ENCODE data around the gene HLTF.
"Not testable (repeated sequence)": the region's sequence is repeated elsewhere in the genome, so short reads cannot be mapped to it uniquely, and the experiment has no call there.

HLTF gene

DNA sequence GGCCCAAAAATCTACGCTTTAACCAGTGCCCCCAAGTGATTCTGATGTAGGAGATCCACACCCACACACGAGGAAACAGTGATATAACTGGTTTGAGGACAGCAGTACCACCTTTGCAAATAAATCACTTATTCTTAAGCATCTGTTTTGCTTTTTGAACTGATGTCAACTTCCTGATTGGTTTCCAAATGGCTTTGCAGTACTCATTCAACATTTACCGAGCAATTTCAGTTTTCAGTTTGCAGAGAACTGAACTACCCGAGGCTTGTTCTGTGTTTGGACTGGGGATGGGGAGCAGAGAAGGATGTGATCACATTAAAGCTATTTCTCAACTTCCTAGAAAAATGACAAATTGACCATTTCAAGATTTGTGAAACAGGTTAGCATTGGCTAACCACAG lies 96.1 kb downstream of the HLTF start:
- DNase-seq = no peak

- DNase-seq = not testable (repeated sequence)
These were observed 98.8 kb downstream of the HLTF start for GRCh38 chr3:148987551-148987950.

- DNase-seq = no peak
These were observed 105.1 kb downstream of the HLTF start for GRCh38 chr3:148981273-148981672.

Data from RPMI8226 (cell line).